ENCODE results near the gene DHCR7. TPM values are rescaled to one million over a fixed set of nuclear protein-coding genes. Genes with fewer than 3 reads are reported as not detected.

DHCR7 gene
- total RNA-seq, 1 experiment from 2014 or later = 15.4 TPM

DNA sequence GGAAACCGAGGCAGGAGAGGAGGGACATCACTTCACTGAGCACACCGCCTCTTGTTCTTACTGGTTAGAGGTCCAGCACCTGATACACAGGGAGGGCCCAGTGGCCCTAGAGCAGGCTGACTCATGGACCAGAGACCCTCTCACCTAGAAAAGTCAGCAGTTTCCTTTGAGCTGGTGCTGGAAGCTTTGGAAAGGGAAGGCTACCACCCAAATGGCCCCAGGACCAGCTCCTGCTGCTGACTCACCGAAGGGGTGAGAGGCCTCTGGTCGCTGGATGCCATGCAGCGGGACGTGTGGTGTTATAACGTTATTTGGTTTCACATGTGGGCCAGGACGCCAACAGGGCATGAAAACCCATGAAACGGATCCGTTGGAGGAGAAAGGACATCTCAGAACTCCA is 8.6 kb upstream of the DHCR7 start:
- no peak for DNase-seq (ENCODE audit: low read depth in 1 of 2, low spot score in 2 of 2)
- Histone ChIP-seq H3K4me1 (replicated peaks) (no peaks in the 10 kb centered on the region), H3K9me3 (replicated peaks) (no peaks in the 10 kb centered on the region), H3K27ac (no peak overlapping the region), H3K4me3 (no peak overlapping the region), H3K27me3 (replicated peaks) (no peaks in the 10 kb centered on the region), H3K36me3 (peaks cover 7% of the 10 kb centered on the region; the same call in 1 of the 2 replicates)

GRCh38 chr11:71456294-71456693 is 8.1 kb upstream of the DHCR7 start:
- Histone ChIP-seq H3K27ac (no peak overlapping the region), H3K4me1 (replicated peaks) (no peaks in the 10 kb centered on the region), H3K36me3 (peaks cover 7% of the 10 kb centered on the region; the same call in 1 of the 2 replicates), H3K27me3 (replicated peaks) (no peaks in the 10 kb centered on the region), H3K4me3 (no peak overlapping the region), H3K9me3 (replicated peaks) (no peaks in the 10 kb centered on the region)
- DNase-seq (ENCODE audit: low read depth in 1 of 2, low spot score in 2 of 2) = no peak

DNA sequence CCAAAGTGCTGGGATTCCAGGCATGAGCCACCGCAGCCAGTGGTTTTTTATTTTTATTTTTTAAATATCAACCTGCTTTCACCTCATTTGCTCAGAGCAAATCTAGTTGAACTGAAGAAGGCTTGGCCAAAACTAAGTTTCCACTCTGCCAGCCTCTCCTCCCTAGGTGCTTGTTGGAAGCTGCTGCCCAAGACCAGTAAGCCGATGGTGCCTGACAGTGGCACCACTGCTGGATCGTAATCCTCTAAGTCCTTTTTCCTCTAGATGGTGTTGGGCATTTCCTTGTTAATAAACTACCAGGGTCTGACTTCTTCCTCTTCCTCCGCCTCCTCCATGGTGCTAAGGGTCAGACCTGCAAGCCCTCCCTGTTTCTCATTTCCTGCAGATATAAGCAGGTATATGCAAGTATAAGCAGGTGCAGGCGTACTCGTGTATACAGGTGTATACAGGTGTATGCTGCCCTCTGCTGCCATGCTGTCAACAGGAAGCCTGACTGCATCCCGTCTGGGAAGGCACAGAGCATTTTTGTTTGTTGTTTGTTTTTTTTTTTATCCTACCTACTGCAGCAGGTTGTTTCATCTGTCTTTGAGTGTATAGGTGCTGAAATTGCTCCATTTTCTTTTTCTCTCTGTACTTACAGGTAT is 6.4 kb upstream of the DHCR7 start:
- no peak overlapping the region for H3K4me3 ChIP-seq
- no peaks in the 10 kb centered on the region for H3K27me3 ChIP-seq (replicated peaks)
- no peaks in the 10 kb centered on the region for H3K9me3 ChIP-seq (replicated peaks)
- DNase-seq (ENCODE audit: low read depth in 1 of 2, low spot score in 2 of 2) = no peak
- no peaks in the 10 kb centered on the region for H3K4me1 ChIP-seq (replicated peaks)
- H3K36me3 ChIP-seq = peaks cover 7% of the 10 kb centered on the region; the same call in 1 of the 2 replicates
- H3K27ac ChIP-seq = no peak overlapping the region

DNA sequence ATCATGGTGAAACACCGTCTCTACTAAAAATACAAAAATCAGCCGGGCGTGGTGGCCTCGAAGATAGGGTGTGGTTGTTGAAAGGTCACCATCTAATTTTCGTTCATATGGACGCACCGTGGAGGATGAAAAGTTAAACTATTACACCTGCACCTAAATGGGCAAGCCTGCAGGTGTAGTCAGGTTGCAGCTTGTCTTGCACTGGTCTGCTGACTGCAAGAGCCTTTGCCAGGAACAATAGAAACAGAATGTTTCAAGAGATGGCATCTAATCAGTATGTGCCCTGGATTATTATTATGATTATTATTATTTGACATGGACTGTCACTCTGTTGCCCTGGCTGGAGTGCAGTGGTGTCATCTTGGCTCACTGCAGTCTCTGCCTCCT is 5.7 kb upstream of the DHCR7 start:
- no peak overlapping the region for H3K27ac ChIP-seq
- peaks cover 7% of the 10 kb centered on the region; the same call in 1 of the 2 replicates for H3K36me3 ChIP-seq
- H3K9me3 ChIP-seq (replicated peaks) = no peaks in the 10 kb centered on the region
- H3K4me3 ChIP-seq = peak overlapping the region; percentile 78
- H3K4me1 ChIP-seq (replicated peaks) = no peaks in the 10 kb centered on the region
- H3K27me3 ChIP-seq (replicated peaks) = no peaks in the 10 kb centered on the region
- DNase-seq (ENCODE audit: low read depth in 1 of 2, low spot score in 2 of 2) = no peak

- DNase-seq (ENCODE audit: low read depth in 1 of 2, low spot score in 2 of 2) = peak; percentile 72 to 91
- peak within 1 kb of the TSS; percentile 26; the same call in 1 of the 2 replicates for H3K27ac ChIP-seq
- H3K4me3 ChIP-seq = peak within 1 kb of the TSS; percentile 78
- no peaks in the 10 kb centered on the region for H3K27me3 ChIP-seq (replicated peaks)
- H3K36me3 ChIP-seq = peaks cover 9% of the 10 kb centered on the region; the same call in 1 of the 2 replicates
- H3K9me3 ChIP-seq (replicated peaks) = no peaks in the 10 kb centered on the region
- H3K4me1 ChIP-seq (replicated peaks) = no peaks in the 10 kb centered on the region
Observed at GRCh38 chr11:71453037-71453917, 5.1 kb upstream of the DHCR7 start, which contains the start of gene NADSYN1. Gene NADSYN1, plus strand, starts transcription at chr11:71453203. Its CDS starts 94 bp downstream, at chr11:71453297.

DNA sequence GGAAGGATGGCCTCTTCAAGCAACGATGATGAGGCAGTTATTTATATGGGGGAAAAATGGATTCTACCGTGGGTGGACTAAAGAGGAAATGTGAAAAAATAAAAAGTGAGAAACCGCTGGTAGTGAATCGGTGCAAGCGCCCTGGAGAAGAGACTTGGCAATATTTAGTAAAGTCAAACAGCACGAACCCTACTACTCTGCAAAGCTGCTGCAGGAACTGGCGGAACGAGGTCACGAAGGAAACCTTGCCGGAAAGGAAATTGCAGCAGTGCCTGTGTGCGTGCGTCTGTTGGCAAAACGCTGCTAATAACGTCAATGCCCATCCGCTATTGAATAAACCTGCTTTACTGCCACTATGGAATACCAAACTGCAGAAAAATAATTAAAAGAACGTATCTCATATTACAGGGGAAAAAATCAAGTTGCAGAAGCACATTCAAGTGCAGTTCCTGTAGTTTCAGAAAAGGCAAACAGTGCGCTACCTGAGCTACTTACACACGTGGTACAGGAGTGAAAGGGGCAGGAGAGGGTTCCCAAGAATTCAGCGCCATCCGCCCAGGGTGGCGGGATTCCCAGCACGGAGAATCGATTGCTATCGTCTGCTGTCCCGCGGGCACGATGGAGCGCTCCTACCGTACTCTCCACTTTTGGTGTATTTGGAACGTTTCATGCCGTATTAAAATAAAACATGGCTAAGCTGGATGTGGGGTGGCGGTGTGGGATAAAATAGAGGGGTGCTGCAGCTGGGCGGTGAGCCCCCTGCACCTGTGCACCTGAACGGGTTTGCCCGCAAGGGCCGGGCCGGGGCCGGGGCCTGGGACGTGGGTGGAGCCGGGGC is 4.2 kb upstream of the DHCR7 start:
- Histone ChIP-seq H3K27me3 (replicated peaks) (no peaks in the 10 kb centered on the region), H3K4me3 (peak overlapping the region; percentile 78), H3K36me3 (peaks cover 9% of the 10 kb centered on the region; the same call in 1 of the 2 replicates), H3K27ac (no peak overlapping the region), H3K4me1 (replicated peaks) (0 out of 2 replicates have a peak, but pooled peaks cover 3% of the 10 kb centered on the region), H3K9me3 (replicated peaks) (no peaks in the 10 kb centered on the region)
- no peak for DNase-seq (ENCODE audit: low read depth in 1 of 2, low spot score in 2 of 2)

GRCh38 chr11:71451596-71452198 is 3.5 kb upstream of the DHCR7 start:
- Histone ChIP-seq H3K9me3 (replicated peaks) (no peaks in the 10 kb centered on the region), H3K4me1 (replicated peaks) (0 out of 2 replicates have a peak, but pooled peaks cover 3% of the 10 kb centered on the region), H3K36me3 (peaks cover 9% of the 10 kb centered on the region; the same call in 1 of the 2 replicates), H3K27me3 (replicated peaks) (no peaks in the 10 kb centered on the region), H3K27ac (no peak overlapping the region), H3K4me3 (no peak overlapping the region)
- DNase-seq (ENCODE audit: low read depth in 1 of 2, low spot score in 2 of 2) = no peak

- Histone ChIP-seq H3K27me3 (replicated peaks) (no peaks in the 10 kb centered on the region), H3K4me3 (no peak overlapping the region), H3K9me3 (replicated peaks) (no peaks in the 10 kb centered on the region), H3K4me1 (replicated peaks) (0 out of 2 replicates have a peak, but pooled peaks cover 3% of the 10 kb centered on the region), H3K27ac (no peak overlapping the region), H3K36me3 (peaks cover 9% of the 10 kb centered on the region; the same call in 1 of the 2 replicates)
- no peak for DNase-seq (ENCODE audit: low read depth in 1 of 2, low spot score in 2 of 2)
Observed at GRCh38 chr11:71450939-71451338, 2.7 kb upstream of the DHCR7 start.

DNA sequence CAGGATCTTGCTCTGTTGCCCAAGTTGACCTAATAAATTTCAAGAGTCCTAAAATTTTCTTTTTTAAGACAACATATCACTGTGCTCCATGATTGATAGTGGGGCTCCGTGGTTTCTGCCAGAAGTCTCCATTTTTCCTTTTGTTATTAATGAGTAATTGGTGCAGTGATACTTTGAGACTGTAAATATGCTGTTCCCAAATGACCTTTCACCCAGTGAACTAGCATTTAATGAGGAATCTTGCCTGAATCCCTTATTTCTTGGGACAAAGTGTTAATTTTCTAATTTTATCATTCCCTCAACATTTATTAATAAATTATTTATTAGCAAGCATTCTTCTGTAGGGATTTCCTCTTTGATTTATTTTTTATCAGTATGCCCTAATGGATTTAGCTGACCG is 2.3 kb upstream of the DHCR7 start:
- no peak for DNase-seq (ENCODE audit: low read depth in 1 of 2, low spot score in 2 of 2)
- H3K4me3 ChIP-seq = no peak overlapping the region
- no peak overlapping the region for H3K27ac ChIP-seq
- peaks cover 9% of the 10 kb centered on the region; the same call in 1 of the 2 replicates for H3K36me3 ChIP-seq
- H3K4me1 ChIP-seq (replicated peaks) = 0 out of 2 replicates have a peak, but pooled peaks cover 3% of the 10 kb centered on the region
- no peaks in the 10 kb centered on the region for H3K9me3 ChIP-seq (replicated peaks)
- H3K27me3 ChIP-seq (replicated peaks) = no peaks in the 10 kb centered on the region

- Histone ChIP-seq H3K4me3 (no peak overlapping the region), H3K27ac (no peak overlapping the region), H3K9me3 (replicated peaks) (no peaks in the 10 kb centered on the region), H3K4me1 (replicated peaks) (0 out of 2 replicates have a peak, but pooled peaks cover 3% of the 10 kb centered on the region), H3K27me3 (replicated peaks) (no peaks in the 10 kb centered on the region), H3K36me3 (peaks cover 6% of the 10 kb centered on the region; the same call in 1 of the 2 replicates)
- no peak for DNase-seq (ENCODE audit: low read depth in 1 of 2, low spot score in 2 of 2)
Observed at GRCh38 chr11:71449596-71449995, 1.4 kb upstream of the DHCR7 start.

- 0 out of 2 replicates have a peak, but pooled peaks cover 3% of the 10 kb centered on the region for H3K4me1 ChIP-seq (replicated peaks)
- H3K9me3 ChIP-seq (replicated peaks) = no peaks in the 10 kb centered on the region
- peak overlapping the region; percentile 57 for H3K4me3 ChIP-seq
- DNase-seq (ENCODE audit: low read depth in 1 of 2, low spot score in 2 of 2) = no peak
- H3K27me3 ChIP-seq (replicated peaks) = no peaks in the 10 kb centered on the region
- H3K27ac ChIP-seq = 0 out of 2 replicates have a peak overlapping the region, but pooled peaks have one; percentile 42
- H3K36me3 ChIP-seq = peaks cover 3% of the 10 kb centered on the region; the same call in 1 of the 2 replicates
Observed at GRCh38 chr11:71447791-71448256, 369 bp downstream of the DHCR7 start.

- Histone ChIP-seq H3K27ac (no peak overlapping the region), H3K4me1 (replicated peaks) (0 out of 2 replicates have a peak, but pooled peaks cover 3% of the 10 kb centered on the region), H3K36me3 (peaks cover 3% of the 10 kb centered on the region; the same call in 1 of the 2 replicates), H3K9me3 (replicated peaks) (no peaks in the 10 kb centered on the region), H3K27me3 (replicated peaks) (no peaks in the 10 kb centered on the region), H3K4me3 (no peak overlapping the region)
- no peak for DNase-seq (ENCODE audit: low read depth in 1 of 2, low spot score in 2 of 2)
Observed at GRCh38 chr11:71446942-71447688, 1.1 kb downstream of the DHCR7 start.
